ENCODE data around the gene EXOC4.
A peak's percentile ranks its signal among the peaks of the same experiment; 100 is the strongest.

Gene EXOC4

GRCh38 chr7:133664528-133664927 is 411.6 kb downstream of the EXOC4 start:
- no peak overlapping the region for H3K4me2 ChIP-seq (ENCODE audit: insufficient read depth, low read length, poor library complexity, severe bottlenecking)
- no peaks in the 10 kb centered on the region for H3K27me3 ChIP-seq (ENCODE audit: control insufficient read depth in 3 of 3, insufficient read depth in 3 of 3, low read depth in 1 of 3, low read length in 3 of 3)
- no peak overlapping the region for H3K4ac ChIP-seq (ENCODE audit: low read length)
- H3K4me3 ChIP-seq (ENCODE audit: low read length in 2 of 2) = no peak overlapping the region
- H3K9ac ChIP-seq (ENCODE audit: low read depth, low read length, poor library complexity) = no peak overlapping the region
- H3K27ac ChIP-seq (replicated peaks; ENCODE audit: low read length) = no peak overlapping the region
- H4K91ac ChIP-seq (ENCODE audit: low read depth, low read length, poor library complexity) = no peak overlapping the region
- no peaks in the 10 kb centered on the region for H3K36me3 ChIP-seq (replicated peaks in 1 of 2; ENCODE audit: control insufficient read depth in 2 of 2, insufficient read depth in 2 of 2, low read length in 2 of 2)
- no peak overlapping the region for H2BK120ac ChIP-seq (ENCODE audit: low read depth, low read length)
- no peak overlapping the region for H2BK12ac ChIP-seq (ENCODE audit: low read length)
- H3K4me1 ChIP-seq (ENCODE audit: control insufficient read depth in 2 of 2, insufficient read depth in 1 of 2, low read depth in 1 of 2, low read length in 2 of 2) = peaks cover 0 to 3% of the 10 kb centered on the region in 2 donors
- no peak for DNase-seq (ENCODE audit: low spot score)
- H3K9me3 ChIP-seq (replicated peaks in 1 of 2; ENCODE audit: control insufficient read depth in 2 of 2, insufficient read depth in 1 of 2, low read depth in 1 of 2, low read length in 2 of 2) = no peaks in the 10 kb centered on the region
- H3K79me1 ChIP-seq (ENCODE audit: low read depth, low read length) = no peaks in the 10 kb centered on the region
- no peak overlapping the region for H4K8ac ChIP-seq (ENCODE audit: low read depth, low read length)
- no peak overlapping the region for H2AK5ac ChIP-seq (ENCODE audit: low read depth, low read length)
- no peak overlapping the region for H3K23ac ChIP-seq (ENCODE audit: low read depth, low read length, poor library complexity)
- H2BK15ac ChIP-seq (ENCODE audit: low read length) = no peak overlapping the region
- no peak overlapping the region for H2AFZ ChIP-seq (ENCODE audit: low read length)
- H2BK5ac ChIP-seq (ENCODE audit: low read length) = no peak overlapping the region
- no peak overlapping the region for H3K14ac ChIP-seq (ENCODE audit: low read length)
- H3K18ac ChIP-seq (ENCODE audit: low read length) = no peak overlapping the region

- H3K18ac ChIP-seq (ENCODE audit: low read length) = no peak overlapping the region
- no peaks in the 10 kb centered on the region for H3K79me1 ChIP-seq (ENCODE audit: low read depth, low read length)
- no peak overlapping the region for H2BK120ac ChIP-seq (ENCODE audit: low read depth, low read length)
- H2BK5ac ChIP-seq (ENCODE audit: low read length) = no peak overlapping the region
- no peak overlapping the region for H2AFZ ChIP-seq (ENCODE audit: low read length)
- no peak overlapping the region for H3K4ac ChIP-seq (ENCODE audit: low read length)
- H3K36me3 ChIP-seq (replicated peaks in 1 of 2; ENCODE audit: control insufficient read depth in 2 of 2, insufficient read depth in 2 of 2, low read length in 2 of 2) = no peaks in the 10 kb centered on the region
- no peak overlapping the region for H4K8ac ChIP-seq (ENCODE audit: low read depth, low read length)
- no peak overlapping the region for H3K27ac ChIP-seq (replicated peaks; ENCODE audit: low read length)
- H2AK5ac ChIP-seq (ENCODE audit: low read depth, low read length) = no peak overlapping the region
- H3K9ac ChIP-seq (ENCODE audit: low read depth, low read length, poor library complexity) = no peak overlapping the region
- H2BK15ac ChIP-seq (ENCODE audit: low read length) = no peak overlapping the region
- H4K91ac ChIP-seq (ENCODE audit: low read depth, low read length, poor library complexity) = no peak overlapping the region
- DNase-seq (ENCODE audit: low spot score) = no peak
- H3K4me1 ChIP-seq (ENCODE audit: control insufficient read depth in 2 of 2, insufficient read depth in 1 of 2, low read depth in 1 of 2, low read length in 2 of 2) = peaks cover 3 to 5% of the 10 kb centered on the region in 2 donors
- WGBS, 2 donors (ENCODE audit: extremely low coverage in 2 of 2, insufficient read length in 2 of 2, insufficient replicate concordance in 1 of 2) = no CpG with 5 or more reads among the region's 4 CpGs
- H3K14ac ChIP-seq (ENCODE audit: low read length) = no peak overlapping the region
- H3K9me3 ChIP-seq (replicated peaks in 1 of 2; ENCODE audit: control insufficient read depth in 2 of 2, insufficient read depth in 1 of 2, low read depth in 1 of 2, low read length in 2 of 2) = no peaks in the 10 kb centered on the region
- H2BK12ac ChIP-seq (ENCODE audit: low read length) = no peak overlapping the region
- H3K4me2 ChIP-seq (ENCODE audit: insufficient read depth, low read length, poor library complexity, severe bottlenecking) = no peak overlapping the region
- no peaks in the 10 kb centered on the region for H3K27me3 ChIP-seq (ENCODE audit: control insufficient read depth in 3 of 3, insufficient read depth in 3 of 3, low read depth in 1 of 3, low read length in 3 of 3)
- no peak overlapping the region for H3K23ac ChIP-seq (ENCODE audit: low read depth, low read length, poor library complexity)
- no peak overlapping the region for H3K4me3 ChIP-seq (ENCODE audit: low read length in 2 of 2)
Measured at GRCh38 chr7:133668296-133669060, 415.6 kb downstream of the EXOC4 start.

- Histone ChIP-seq H2AFZ (ENCODE audit: low read length) (no peak overlapping the region), H4K91ac (ENCODE audit: low read depth, low read length, poor library complexity) (no peak overlapping the region), H3K4me1 (ENCODE audit: control insufficient read depth in 2 of 2, insufficient read depth in 1 of 2, low read depth in 1 of 2, low read length in 2 of 2) (peaks cover 4 to 5% of the 10 kb centered on the region in 2 donors), H2AK5ac (ENCODE audit: low read depth, low read length) (no peak overlapping the region), H4K8ac (ENCODE audit: low read depth, low read length) (no peak overlapping the region), H3K4ac (ENCODE audit: low read length) (no peak overlapping the region), H3K9ac (ENCODE audit: low read depth, low read length, poor library complexity) (no peak overlapping the region), H3K79me1 (ENCODE audit: low read depth, low read length) (no peaks in the 10 kb centered on the region), H3K27ac (replicated peaks; ENCODE audit: low read length) (no peak overlapping the region), H3K27me3 (ENCODE audit: control insufficient read depth in 3 of 3, insufficient read depth in 3 of 3, low read depth in 1 of 3, low read length in 3 of 3) (no peaks in the 10 kb centered on the region), H2BK120ac (ENCODE audit: low read depth, low read length) (no peak overlapping the region), H3K23ac (ENCODE audit: low read depth, low read length, poor library complexity) (no peak overlapping the region), H3K9me3 (replicated peaks in 1 of 2; ENCODE audit: control insufficient read depth in 2 of 2, insufficient read depth in 1 of 2, low read depth in 1 of 2, low read length in 2 of 2) (no peaks in the 10 kb centered on the region), H3K4me2 (ENCODE audit: insufficient read depth, low read length, poor library complexity, severe bottlenecking) (no peak overlapping the region), H3K4me3 (ENCODE audit: low read length in 2 of 2) (no peak overlapping the region), H2BK12ac (ENCODE audit: low read length) (no peak overlapping the region), H2BK5ac (ENCODE audit: low read length) (no peak overlapping the region), H2BK15ac (ENCODE audit: low read length) (no peak overlapping the region), H3K18ac (ENCODE audit: low read length) (peak overlapping the region; percentile 32), H3K36me3 (replicated peaks in 1 of 2; ENCODE audit: control insufficient read depth in 2 of 2, insufficient read depth in 2 of 2, low read length in 2 of 2) (no peaks in the 10 kb centered on the region), H3K14ac (ENCODE audit: low read length) (no peak overlapping the region)
- DNase-seq (ENCODE audit: low spot score) = no peak
- WGBS, 2 donors (ENCODE audit: extremely low coverage in 2 of 2, insufficient read length in 2 of 2, insufficient replicate concordance in 1 of 2) = no CpG with 5 or more reads among the region's 6 CpGs
Measured at GRCh38 chr7:133669061-133669455, 416.2 kb downstream of the EXOC4 start.

GRCh38 chr7:133670250-133670649 is 417.4 kb downstream of the EXOC4 start:
- no peak for DNase-seq (ENCODE audit: low spot score)
- no peak overlapping the region for H4K91ac ChIP-seq (ENCODE audit: low read depth, low read length, poor library complexity)

More at GRCh38 chr7:133670250-133670649, 417.4 kb downstream of the EXOC4 start:
- no peak overlapping the region for H2AFZ ChIP-seq (ENCODE audit: low read length)
- H3K79me1 ChIP-seq (ENCODE audit: low read depth, low read length) = no peaks in the 10 kb centered on the region
- H3K27me3 ChIP-seq (ENCODE audit: control insufficient read depth in 3 of 3, insufficient read depth in 3 of 3, low read depth in 1 of 3, low read length in 3 of 3) = no peaks in the 10 kb centered on the region
- peaks cover 4 to 5% of the 10 kb centered on the region in 2 donors for H3K4me1 ChIP-seq (ENCODE audit: control insufficient read depth in 2 of 2, insufficient read depth in 1 of 2, low read depth in 1 of 2, low read length in 2 of 2)
- no peak overlapping the region for H3K18ac ChIP-seq (ENCODE audit: low read length)
- no peaks in the 10 kb centered on the region for H3K9me3 ChIP-seq (replicated peaks in 1 of 2; ENCODE audit: control insufficient read depth in 2 of 2, insufficient read depth in 1 of 2, low read depth in 1 of 2, low read length in 2 of 2)
- H3K4ac ChIP-seq (ENCODE audit: low read length) = no peak overlapping the region
- no peak overlapping the region for H2BK120ac ChIP-seq (ENCODE audit: low read depth, low read length)
- no peak overlapping the region for H4K8ac ChIP-seq (ENCODE audit: low read depth, low read length)
- H3K14ac ChIP-seq (ENCODE audit: low read length) = no peak overlapping the region
- no peak overlapping the region for H3K23ac ChIP-seq (ENCODE audit: low read depth, low read length, poor library complexity)
- no peak overlapping the region for H3K9ac ChIP-seq (ENCODE audit: low read depth, low read length, poor library complexity)
- no peak overlapping the region for H3K4me3 ChIP-seq (ENCODE audit: low read length in 2 of 2)
- H3K27ac ChIP-seq (replicated peaks; ENCODE audit: low read length) = no peak overlapping the region
- no peak overlapping the region for H2BK12ac ChIP-seq (ENCODE audit: low read length)
- H2BK5ac ChIP-seq (ENCODE audit: low read length) = no peak overlapping the region
- no peak overlapping the region for H2AK5ac ChIP-seq (ENCODE audit: low read depth, low read length)
- WGBS, 2 donors (ENCODE audit: extremely low coverage in 2 of 2, insufficient read length in 2 of 2, insufficient replicate concordance in 1 of 2) = no CpG with 5 or more reads among the region's 5 CpGs
- H3K4me2 ChIP-seq (ENCODE audit: insufficient read depth, low read length, poor library complexity, severe bottlenecking) = no peak overlapping the region
- H3K36me3 ChIP-seq (replicated peaks in 1 of 2; ENCODE audit: control insufficient read depth in 2 of 2, insufficient read depth in 2 of 2, low read length in 2 of 2) = no peaks in the 10 kb centered on the region
- no peak overlapping the region for H2BK15ac ChIP-seq (ENCODE audit: low read length)
